Liver (tissue), 9 donors: ENCODE measurements around the gene IRS1. TPM values are rescaled to one million over a fixed set of nuclear protein-coding genes. Genes with fewer than 3 reads are reported as not detected.
A peak's percentile ranks its signal among the peaks of the same experiment; 100 is the strongest.

Source experiments
- DNase-seq: peaks from one replicate; pipeline ENCODE4 v3.0.0-alpha.2; 2017; ENCODE audit warnings: low spot score
- H3K27ac ChIP-seq, 2 donors: one replicate each; pipeline ENCODE4 v1.7.0; 2013; ENCODE audit warnings: inconsistent platforms in 2 of 2, low read length in 2 of 2, control low read depth in 1 of 2, low read depth in 1 of 2, mild to moderate bottlenecking in 1 of 2
- H3K27me3 ChIP-seq, 4 donors: one replicate each; pipeline versions ENCODE4 v1.6.1 to v1.7.0; 2013; ENCODE audit warnings: low read length in 3 of 4, inconsistent platforms in 1 of 4, mild to moderate bottlenecking in 1 of 4, moderate library complexity in 1 of 4; ENCODE audit not compliant: control insufficient read depth in 4 of 4, insufficient read depth in 4 of 4
- H3K36me3 ChIP-seq, 4 donors: one replicate each; pipeline versions ENCODE4 v1.6.1 to v1.7.0; 2013; ENCODE audit warnings: low read length in 3 of 4, mild to moderate bottlenecking in 3 of 4, low read depth in 1 of 4, moderate library complexity in 1 of 4; ENCODE audit not compliant: control insufficient read depth in 4 of 4, insufficient read depth in 3 of 4
- H3K4me1 ChIP-seq, 4 donors: one replicate each; pipeline versions ENCODE4 v1.6.1 to v1.7.0; 2013; ENCODE audit warnings: low read length in 3 of 4, mild to moderate bottlenecking in 3 of 4, moderate library complexity in 1 of 4; ENCODE audit not compliant: control insufficient read depth in 4 of 4, insufficient read depth in 4 of 4
- H3K4me3 ChIP-seq, 3 donors: one replicate each; pipeline versions ENCODE4 v1.6.1 to v1.7.0; 2013; ENCODE audit warnings: low read length in 3 of 3, control low read depth in 1 of 3, low read depth in 1 of 3, mild to moderate bottlenecking in 1 of 3
- H3K9ac ChIP-seq, 2 donors: one replicate each; pipeline ENCODE4 v1.7.0; 2013; ENCODE audit warnings: low read length in 2 of 2, mild to moderate bottlenecking in 2 of 2, moderate library complexity in 2 of 2, control low read depth in 1 of 2, low read depth in 1 of 2
- H3K9me3 ChIP-seq, 4 donors: one replicate each; pipeline versions ENCODE4 v1.6.1 to v1.7.0; 2013; ENCODE audit warnings: low read length in 3 of 4; ENCODE audit not compliant: control insufficient read depth in 4 of 4
- ATF3 ChIP-seq: IDR thresholded peaks from 2 replicates; pipeline ENCODE4 v1.6.1; 2016; ENCODE audit warnings: antibody characterized with exemption
- CTCF ChIP-seq: fragments of 150-350 bp; IDR thresholded peaks from 2 replicates; pipeline ENCODE4 v1.5.1; 2017; ENCODE audit warnings: improper control_type of control experiment, low read depth, low read length; ENCODE audit not compliant: missing input control
- EGR1 ChIP-seq, 2 donors: IDR thresholded peaks; 2 replicates each; pipeline ENCODE4 v1.6.1; 2016 to 2018; ENCODE audit warnings: antibody characterized with exemption in 2 of 2, low read depth in 2 of 2
- FOXA1 ChIP-seq: IDR thresholded peaks from 2 replicates; pipeline ENCODE4 v1.6.1; 2016; ENCODE audit warnings: antibody characterized with exemption
- FOXA2 ChIP-seq: IDR thresholded peaks from 2 replicates; pipeline ENCODE4 v1.6.1; 2016; ENCODE audit warnings: antibody characterized with exemption
- GABPA ChIP-seq, 2 donors: IDR thresholded peaks in 1 of 2; conservative IDR thresholded peaks in 1 of 2; 2 replicates each; pipeline ENCODE4 v1.6.1; 2016; ENCODE audit warnings: antibody characterized with exemption in 2 of 2, mild to moderate bottlenecking in 1 of 2, moderate library complexity in 1 of 2
- HNF4A ChIP-seq, 2 donors: conservative IDR thresholded peaks; 2 replicates each; pipeline ENCODE4 v1.6.1; 2016; ENCODE audit warnings: antibody characterized with exemption in 2 of 2, mild to moderate bottlenecking in 2 of 2
- HNF4G ChIP-seq: IDR thresholded peaks from 2 replicates; pipeline ENCODE4 v1.6.1; 2016; ENCODE audit warnings: antibody characterized with exemption
- JUND ChIP-seq, 2 donors: IDR thresholded peaks; 2 replicates each; pipeline ENCODE4 v1.6.1; 2016; ENCODE audit warnings: antibody characterized with exemption in 2 of 2
- MAX ChIP-seq: IDR thresholded peaks from 2 replicates; pipeline ENCODE4 v1.6.1; 2016; ENCODE audit warnings: antibody characterized with exemption
- NR2F2 ChIP-seq: IDR thresholded peaks from 2 replicates; pipeline ENCODE4 v1.6.1; 2016; ENCODE audit warnings: antibody characterized with exemption
- RAD21 ChIP-seq, 2 donors: IDR thresholded peaks; 2 replicates each; pipeline ENCODE4 v1.6.1; 2016; ENCODE audit warnings: antibody characterized with exemption in 2 of 2, mild to moderate bottlenecking in 2 of 2
- REST ChIP-seq: IDR thresholded peaks from 2 replicates; pipeline ENCODE4 v1.6.1; 2016; ENCODE audit warnings: antibody characterized with exemption, mild to moderate bottlenecking
- RXRA ChIP-seq, 2 donors: IDR thresholded peaks; 2 replicates each; pipeline ENCODE4 v1.6.1; 2017 to 2018; ENCODE audit warnings: antibody characterized with exemption in 2 of 2, mild to moderate bottlenecking in 1 of 2
- SP1 ChIP-seq: IDR thresholded peaks from 2 replicates; pipeline ENCODE4 v1.6.1; 2018; ENCODE audit warnings: antibody characterized with exemption, mild to moderate bottlenecking
- TAF1 ChIP-seq: conservative IDR thresholded peaks from 2 replicates; pipeline ENCODE4 v1.6.1; 2016; ENCODE audit warnings: antibody characterized with exemption, mild to moderate bottlenecking
- YY1 ChIP-seq: IDR thresholded peaks from 2 replicates; pipeline ENCODE4 v1.6.1; 2016; ENCODE audit warnings: antibody characterized with exemption, mild to moderate bottlenecking
- ZBTB33 ChIP-seq: IDR thresholded peaks from 2 replicates; pipeline ENCODE4 v1.6.1; 2016; ENCODE audit warnings: antibody characterized with exemption
- WGBS: extraction: QIAGEN DNeasy Blood & Tissue Kit; methylation state at CpG from one replicate; pipeline ENCODE4 v1.1.7; 2013; 5-methylcytosine and 5-hydroxymethylcytosine counted together
- polyA plus RNA-seq, 2 donors: library from polyadenylated mRNA; stranded (reverse) in 1 of 2; unstranded in 1 of 2; fragments of 200-250 nt in 1 of 2; fragments of >200 nt in 1 of 2; fragmentation: Nextera tagmentation in 1 of 2; extraction: Ambion mirVana in 1 of 2; gene quantifications; one replicate each; pipeline versions ENCODE4 v1.2.1 to v1.2.3, GENCODE V29; 2013 to 2015
- total RNA-seq, 2 donors: library from RNA; depleted of rRNA; stranded (reverse); fragments of >200 nt; gene quantifications; one replicate each; pipeline ENCODE4 v1.2.3, GENCODE V29; 2014
- donor health status: healthy.
- donor health status: healthy.
- donor health status: healthy.
- donor health status: healthy.
- donor health status: healthy.

Gene IRS1
- total and polyA plus RNA-seq, 4 donors: 7.4 to 11.6 (median 8.6) TPM

- Histone ChIP-seq H3K9me3 (no peaks in the 10 kb centered on the region), H3K4me3 (no peak overlapping the region), H3K27ac (no peak overlapping the region), H3K9ac (no peak overlapping the region), H3K4me1 (no peaks in the 10 kb centered on the region), H3K27me3 (no peaks in the 10 kb centered on the region), H3K36me3 (no peaks in the 10 kb centered on the region)
- TF ChIP-seq HNF4A (conservative IDR thresholded peaks at IDR 0.05) (peak; percentile 34 to 43), SP1 (no peak)
- DNase-seq: no peak
- WGBS: 92% methylated on average over 1 of the region's 1 CpG
These were observed 81.9 kb downstream of the IRS1 start for GRCh38 chr2:226717719-226718118.

GRCh38 chr2:226716126-226716525, 83.5 kb downstream of the IRS1 start:
- H3K4me3 ChIP-seq: no peak overlapping the region
- no peaks in the 10 kb centered on the region for H3K9me3 ChIP-seq
- no peak overlapping the region for H3K27ac ChIP-seq
- H3K27me3 ChIP-seq: no peaks in the 10 kb centered on the region
- no peak for DNase-seq
- no peaks in the 10 kb centered on the region for H3K4me1 ChIP-seq
- no peaks in the 10 kb centered on the region for H3K36me3 ChIP-seq
- no peak overlapping the region for H3K9ac ChIP-seq
- TF ChIP-seq JUND (IDR thresholded peaks at IDR 0.05) (no peak), FOXA1 (no peak), CTCF (no peak), YY1 (no peak), EGR1 (IDR thresholded peaks at IDR 0.05; ENCODE audit: low read depth in 2 of 2) (no peak), RAD21 (IDR thresholded peaks at IDR 0.05) (no peak), HNF4A (conservative IDR thresholded peaks at IDR 0.05) (no peak), ATF3 (no peak), REST (no peak), ZBTB33 (no peak), SP1 (no peak), HNF4G (no peak), FOXA2 (no peak), RXRA (IDR thresholded peaks at IDR 0.05) (no peak), MAX (no peak), NR2F2 (no peak), GABPA (IDR thresholded peaks at IDR 0.05 in 1 of 2, conservative IDR thresholded peaks at IDR 0.05 in 1 of 2) (no peak), TAF1 (no peak)
